Cardiac ventricle fibroblast (primary cell): ENCODE data around the gene XRCC1. TPM values are rescaled to one million over a fixed set of nuclear protein-coding genes. Genes with fewer than 3 reads are reported as not detected.

Source experiments
- total RNA-seq: library from RNA; depleted of rRNA; stranded (reverse); fragments of >200 nt; gene quantifications from 2 replicates; pipeline ENCODE4 v1.2.3, GENCODE V29; 2015

The XRCC1 gene, protein sequence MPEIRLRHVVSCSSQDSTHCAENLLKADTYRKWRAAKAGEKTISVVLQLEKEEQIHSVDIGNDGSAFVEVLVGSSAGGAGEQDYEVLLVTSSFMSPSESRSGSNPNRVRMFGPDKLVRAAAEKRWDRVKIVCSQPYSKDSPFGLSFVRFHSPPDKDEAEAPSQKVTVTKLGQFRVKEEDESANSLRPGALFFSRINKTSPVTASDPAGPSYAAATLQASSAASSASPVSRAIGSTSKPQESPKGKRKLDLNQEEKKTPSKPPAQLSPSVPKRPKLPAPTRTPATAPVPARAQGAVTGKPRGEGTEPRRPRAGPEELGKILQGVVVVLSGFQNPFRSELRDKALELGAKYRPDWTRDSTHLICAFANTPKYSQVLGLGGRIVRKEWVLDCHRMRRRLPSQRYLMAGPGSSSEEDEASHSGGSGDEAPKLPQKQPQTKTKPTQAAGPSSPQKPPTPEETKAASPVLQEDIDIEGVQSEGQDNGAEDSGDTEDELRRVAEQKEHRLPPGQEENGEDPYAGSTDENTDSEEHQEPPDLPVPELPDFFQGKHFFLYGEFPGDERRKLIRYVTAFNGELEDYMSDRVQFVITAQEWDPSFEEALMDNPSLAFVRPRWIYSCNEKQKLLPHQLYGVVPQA
- total RNA-seq: 17.7 and 23.3 TPM in 2 replicates

DNA sequence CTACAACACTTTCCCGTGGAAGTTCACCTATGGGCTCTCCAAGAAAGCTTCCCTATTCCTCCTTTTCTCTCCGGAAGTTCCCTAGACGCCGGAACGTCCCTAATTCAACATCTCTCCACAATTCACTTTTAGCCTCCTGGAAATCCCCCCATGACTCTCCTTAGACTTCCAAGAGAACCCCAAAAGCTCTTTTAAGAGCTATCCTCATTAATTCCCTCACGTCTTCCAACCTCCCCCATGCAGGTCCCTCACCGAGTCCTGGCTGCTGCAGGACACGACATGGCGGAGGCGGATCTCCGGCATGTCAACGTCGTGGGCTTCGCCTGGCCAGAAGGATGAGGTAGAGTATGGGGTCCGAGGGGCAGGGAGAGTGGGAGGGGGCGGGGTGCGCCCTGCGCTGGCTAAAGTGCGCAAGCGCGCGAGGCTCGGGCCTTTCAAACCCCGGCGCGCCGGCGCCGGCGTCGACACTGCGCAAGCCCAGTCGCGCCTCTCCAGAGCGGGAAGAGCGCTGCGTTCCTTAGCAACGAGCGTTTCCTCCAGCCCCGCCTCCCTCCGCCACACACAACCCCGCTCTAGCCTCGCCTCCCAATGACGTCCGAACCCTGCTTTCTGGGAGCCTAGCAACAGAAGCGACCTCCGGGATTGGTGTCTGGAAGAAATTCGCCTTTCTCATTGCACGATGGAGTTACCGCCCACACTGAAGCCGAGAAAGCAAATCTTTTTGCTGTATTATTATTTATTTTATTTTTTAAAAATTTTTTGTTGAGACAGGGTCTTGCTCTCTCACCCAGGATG lies at the start of gene XRCC1, which contains the start of gene PINLYP:
TSS of gene XRCC1 (minus strand) at position 372 of the 795 bp plus-strand sequence. CDS start at position 303, 69 bp downstream.
TSS of gene PINLYP (plus strand) at position 646 of the 795 bp plus-strand sequence. CDS start 1,391 bp downstream, outside the sequence.

GRCh38 chr19:43619262-43620060 lies 44.1 kb upstream of the XRCC1 start, which contains the start of gene ZNF428:
Gene ZNF428 (minus strand): TSS chr19:43619629. CDS start chr19:43614304, 5,325 bp downstream.

DNA sequence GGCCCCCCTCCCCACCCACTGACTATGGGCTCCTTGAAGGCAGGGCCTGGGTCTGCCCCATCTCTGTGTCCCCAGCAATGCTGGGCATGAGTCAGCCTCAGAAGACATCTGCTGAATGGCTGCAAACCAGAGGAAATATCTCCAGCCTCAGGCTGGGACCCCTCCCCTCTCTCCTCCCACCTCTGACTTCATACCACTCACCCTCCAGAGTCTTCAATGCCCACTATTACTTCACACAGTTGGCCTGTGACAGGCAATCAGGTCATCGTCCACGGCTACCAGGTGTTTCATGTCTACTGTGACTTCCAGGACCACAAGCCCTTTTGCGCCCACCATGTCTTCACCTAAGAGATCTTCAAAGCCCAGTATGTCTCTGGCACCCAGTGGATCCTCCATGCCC lies 36.5 kb upstream of the XRCC1 start, which contains the start of gene SRRM5:
TSS of gene SRRM5 (plus strand) at position 301 of the 400 bp plus-strand sequence. CDS start at position 335, 34 bp downstream.

DNA sequence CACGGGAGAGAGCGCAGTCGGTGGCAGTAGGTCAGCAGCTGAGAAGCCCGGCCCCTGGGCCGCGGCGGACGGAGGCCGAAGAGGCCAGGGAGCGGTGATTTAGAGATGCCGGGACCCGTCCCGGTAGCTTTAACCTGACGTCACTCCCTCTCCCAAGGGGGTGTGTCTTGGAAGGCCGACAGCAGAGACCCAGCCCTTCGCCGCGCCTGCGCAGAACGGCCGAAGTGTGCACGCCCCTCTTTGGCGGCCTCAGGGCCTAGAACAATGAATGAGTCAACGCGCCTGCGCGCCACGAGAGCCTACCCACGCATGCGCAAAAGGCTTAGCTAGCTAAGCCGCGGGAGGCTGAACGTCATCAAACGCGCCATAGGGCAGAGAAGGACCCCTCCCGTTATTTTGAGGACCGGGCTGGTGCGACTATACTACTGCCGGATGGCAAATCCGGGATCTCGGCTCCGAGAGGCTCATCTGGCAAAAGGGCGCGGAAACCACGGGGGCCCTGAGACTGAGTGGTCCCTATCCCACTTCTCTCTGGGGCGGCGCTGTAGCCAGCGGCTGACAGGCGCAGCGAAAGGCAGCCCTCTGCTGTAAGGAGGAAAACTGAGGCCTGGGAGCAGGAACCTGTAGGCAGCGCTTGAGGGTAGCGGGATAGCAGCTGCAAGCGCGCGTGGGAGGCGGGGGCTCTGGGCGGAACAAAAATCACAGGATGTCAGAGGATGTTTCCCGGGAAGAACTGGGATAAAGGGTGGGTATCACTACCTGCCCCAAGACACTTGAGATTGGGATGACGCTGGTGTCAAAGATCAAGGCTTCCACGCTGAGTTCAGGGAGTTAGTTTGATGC lies 20.9 kb upstream of the XRCC1 start, which contains the start of the genes IRGQ and ZNF576:
TSS of gene IRGQ (minus strand) at position 136 of the 843 bp plus-strand sequence. CDS start 796 bp downstream, outside the sequence.
TSS of gene ZNF576 (plus strand) at position 597 of the 843 bp plus-strand sequence. CDS start 514 bp downstream, outside the sequence.

GRCh38 chr19:43532962-43533545 lies 42.3 kb downstream of the XRCC1 start, which contains the start of gene ZNF575:
Gene ZNF575 (plus strand): TSS chr19:43533188. CDS start chr19:43534423, 1,235 bp downstream.

GRCh38 chr19:43526884-43527859 lies 48.2 kb downstream of the XRCC1 start, which contains the start of gene ETHE1:
Gene ETHE1 (minus strand): TSS chr19:43527201. CDS start chr19:43527177, 24 bp downstream.

DNA sequence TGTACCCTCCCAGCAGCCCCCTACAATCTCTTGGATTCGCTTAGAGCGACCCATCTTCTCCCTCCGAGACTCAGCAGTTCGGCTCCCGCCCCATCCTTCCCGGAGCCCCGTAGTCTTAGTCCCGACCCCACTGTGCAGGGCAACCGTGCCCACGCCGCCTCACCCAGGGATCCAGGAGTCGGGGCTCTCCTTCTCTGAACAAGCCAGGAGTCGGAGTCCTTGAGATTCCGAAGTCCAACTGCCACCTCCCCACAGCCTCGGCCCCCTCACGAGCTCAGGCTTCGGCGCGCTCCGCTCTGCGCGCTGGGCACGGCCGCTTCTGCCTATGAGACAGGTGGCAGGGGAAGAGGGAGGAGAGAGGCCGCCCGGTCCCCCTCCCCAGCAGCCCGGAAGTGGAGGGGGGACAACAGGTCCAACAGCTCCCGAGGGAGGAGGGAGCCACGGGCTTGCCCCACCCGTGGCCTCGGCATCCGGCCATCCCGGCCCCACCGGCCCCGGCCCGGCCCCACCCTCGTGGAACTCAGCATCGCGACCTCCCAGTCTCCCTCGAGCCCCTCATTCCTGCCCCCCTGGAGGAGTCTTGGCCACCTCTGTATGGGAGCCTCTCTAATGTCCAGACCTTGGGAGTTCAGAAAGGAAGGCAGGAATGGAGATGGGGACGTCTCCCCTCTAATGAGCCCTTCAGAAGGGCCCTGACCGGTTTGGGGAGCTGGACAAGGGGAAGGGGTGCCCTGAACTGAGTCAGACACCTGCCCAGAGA lies 70.7 kb downstream of the XRCC1 start, which contains the start of gene PHLDB3:
TSS of gene PHLDB3 (minus strand) at position 321 of the 760 bp plus-strand sequence. CDS start 628 bp downstream, outside the sequence.

Other genes with a start within 250 kb of the XRCC1 start
- not detected in 2 replicates for gene CD177, start 221.8 kb downstream of the XRCC1 start, total RNA-seq
- not detected in 2 replicates for gene TEX101, start 160.6 kb downstream of the XRCC1 start, total RNA-seq
- 0.44 and 0.75 TPM in 2 replicates for gene LYPD3, start 109.9 kb downstream of the XRCC1 start, total RNA-seq
- gene PHLDB3, start 70.8 kb downstream of the XRCC1 start, total RNA-seq: 5.9 and 14.7 TPM in 2 replicates
- 30.5 and 39.4 TPM in 2 replicates for gene ETHE1, start 48.3 kb downstream of the XRCC1 start, total RNA-seq
- gene ZNF575, start 42.3 kb downstream of the XRCC1 start, total RNA-seq: 0.15 and 0.25 TPM in 2 replicates
- 1.4 and 1.9 TPM in 2 replicates for gene PINLYP, start 274 bp upstream of the XRCC1 start, total RNA-seq
- 10.7 and 36.8 TPM in 2 replicates for gene IRGQ, start 20.6 kb upstream of the XRCC1 start, total RNA-seq
- gene ZNF576, start 21.1 kb upstream of the XRCC1 start, total RNA-seq: 7.0 and 12.8 TPM in 2 replicates
- gene SRRM5, start 36.6 kb upstream of the XRCC1 start, total RNA-seq: 0.06 TPM in 1 of 2 replicates, not detected in the other
- 38.2 and 38.6 TPM in 2 replicates for gene ZNF428, start 44.1 kb upstream of the XRCC1 start, total RNA-seq
- gene CADM4, start 64.3 kb upstream of the XRCC1 start, total RNA-seq: 0.81 and 1.2 TPM in 2 replicates
- 36.4 and 50.4 TPM in 2 replicates for gene PLAUR, start 94.6 kb upstream of the XRCC1 start, total RNA-seq
- not detected in 2 replicates for gene IRGC, start 140.5 kb upstream of the XRCC1 start, total RNA-seq
- gene SMG9, start 179.4 kb upstream of the XRCC1 start, total RNA-seq: 12.7 and 15.5 TPM in 2 replicates
- gene KCNN4, start 205.4 kb upstream of the XRCC1 start, total RNA-seq: not detected in 2 replicates
- gene LYPD5, start 226.9 kb upstream of the XRCC1 start, total RNA-seq: 1.00 and 1.5 TPM in 2 replicates